ENCODE data around the gene RRAS2.

- TF ChIP-seq POLR2A (IDR thresholded peaks at IDR 0.05; ENCODE audit: low read depth, low read length), result no peak
- TF ChIP-seq ZNF24 (IDR thresholded peaks at IDR 0.05), result no peak
- TF ChIP-seq CREM (IDR thresholded peaks at IDR 0.05; ENCODE audit: low read depth), result no peak
- TF ChIP-seq MAX (IDR thresholded peaks at IDR 0.05; ENCODE audit: low read depth, low read length), result no peak
- no peak for TF ChIP-seq BHLHE40 (IDR thresholded peaks at IDR 0.05; ENCODE audit: borderline replicate concordance in 1 of 2, low read depth in 2 of 2, low read length in 1 of 2)
- TF ChIP-seq RCOR1 (conservative IDR thresholded peaks at IDR 0.05; ENCODE audit: low read depth, low read length), result no peak
- no peak for TF ChIP-seq RFX5 (IDR thresholded peaks at IDR 0.05; ENCODE audit: low read depth, low read length)
- TF ChIP-seq ZZZ3 (IDR thresholded peaks at IDR 0.05; ENCODE audit: control insufficient read depth, insufficient read length, low read depth), result no peak
These were observed 13.3 kb downstream of the RRAS2 start for GRCh38 chr11:14345668-14346067.
